ENCODE results near the gene TRMT6. TPM values are rescaled to one million over a fixed set of nuclear protein-coding genes. Genes with fewer than 3 reads are reported as not detected.

TRMT6 gene
- total and polyA plus RNA-seq, 7 donors: 6.0 to 12.7 (median 8.3) TPM

DNA sequence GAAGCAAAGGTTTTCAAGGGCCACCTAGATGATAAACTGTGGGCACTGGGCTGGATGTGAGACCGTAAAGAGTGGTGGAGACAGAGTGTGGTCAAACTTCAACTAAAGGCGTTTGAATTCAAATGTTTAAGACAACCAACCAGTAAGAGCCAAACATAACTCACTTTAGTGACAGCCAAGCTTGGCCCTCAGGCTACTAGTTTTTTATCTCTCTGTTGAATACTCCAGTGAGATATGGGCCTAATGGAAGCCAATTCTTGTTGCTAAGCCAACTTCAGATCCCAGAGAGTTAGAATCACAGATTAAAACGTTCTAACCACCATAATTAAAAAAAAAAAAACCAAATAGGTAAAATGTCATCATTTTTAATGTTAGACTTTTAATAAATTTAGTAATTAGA is 57.3 kb downstream of the TRMT6 start:
- DNase-seq: no peak
- H3K27me3 ChIP-seq: no peaks in the 10 kb centered on the region
- no peak overlapping the region for H3K27ac ChIP-seq
- no peak overlapping the region for H3K4me3 ChIP-seq
- H3K36me3 ChIP-seq: no peaks in the 10 kb centered on the region
- intact Hi-C loops (cut with DNase I): no loop called here
- H3K4me1 ChIP-seq: no peaks in the 10 kb centered on the region
- no peaks in the 10 kb centered on the region for H3K9me3 ChIP-seq
- TF ChIP-seq EP300 (IDR thresholded peaks at IDR 0.05) (no peak), POLR2A (IDR thresholded peaks at IDR 0.05) (no peak)
- TF ChIP-seq, protein P1, sequence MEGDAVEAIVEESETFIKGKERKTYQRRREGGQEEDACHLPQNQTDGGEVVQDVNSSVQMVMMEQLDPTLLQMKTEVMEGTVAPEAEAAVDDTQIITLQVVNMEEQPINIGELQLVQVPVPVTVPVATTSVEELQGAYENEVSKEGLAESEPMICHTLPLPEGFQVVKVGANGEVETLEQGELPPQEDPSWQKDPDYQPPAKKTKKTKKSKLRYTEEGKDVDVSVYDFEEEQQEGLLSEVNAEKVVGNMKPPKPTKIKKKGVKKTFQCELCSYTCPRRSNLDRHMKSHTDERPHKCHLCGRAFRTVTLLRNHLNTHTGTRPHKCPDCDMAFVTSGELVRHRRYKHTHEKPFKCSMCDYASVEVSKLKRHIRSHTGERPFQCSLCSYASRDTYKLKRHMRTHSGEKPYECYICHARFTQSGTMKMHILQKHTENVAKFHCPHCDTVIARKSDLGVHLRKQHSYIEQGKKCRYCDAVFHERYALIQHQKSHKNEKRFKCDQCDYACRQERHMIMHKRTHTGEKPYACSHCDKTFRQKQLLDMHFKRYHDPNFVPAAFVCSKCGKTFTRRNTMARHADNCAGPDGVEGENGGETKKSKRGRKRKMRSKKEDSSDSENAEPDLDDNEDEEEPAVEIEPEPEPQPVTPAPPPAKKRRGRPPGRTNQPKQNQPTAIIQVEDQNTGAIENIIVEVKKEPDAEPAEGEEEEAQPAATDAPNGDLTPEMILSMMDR (IDR thresholded peaks at IDR 0.05): no peak
- WGBS, 2 donors: 62 to 70% methylated on average over 3 of the region's 3 CpGs

DNA sequence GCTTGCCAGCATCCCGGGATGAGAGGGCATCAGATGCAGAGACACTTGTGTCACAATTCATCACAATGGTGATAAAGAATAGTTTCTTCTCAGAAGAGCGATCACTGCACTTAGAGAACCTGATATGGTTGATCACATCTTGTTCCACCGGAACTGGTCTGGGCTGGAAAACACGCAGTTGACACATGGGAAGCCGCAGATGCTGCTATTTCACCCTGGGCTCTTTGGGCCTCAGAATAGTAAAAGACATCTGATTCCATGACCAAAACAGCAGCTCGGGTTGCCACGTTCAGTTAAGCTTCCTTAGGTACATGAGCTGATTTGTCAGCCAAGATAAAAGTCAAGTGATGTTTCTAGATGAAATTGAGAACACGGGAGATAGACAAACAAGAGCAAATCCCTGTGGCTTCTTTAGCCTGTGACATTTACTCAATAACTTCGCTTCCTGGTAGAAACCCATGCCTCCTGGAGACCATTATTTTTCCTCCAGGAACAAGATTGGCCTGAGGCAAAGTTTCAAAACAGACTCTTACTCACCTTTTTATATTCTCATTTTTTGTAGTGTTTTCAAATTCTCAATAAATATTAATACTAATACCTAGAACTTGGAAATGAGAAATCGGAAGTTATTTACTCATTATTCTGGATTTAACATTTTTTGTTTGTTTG is 59.4 kb downstream of the TRMT6 start:
- TF ChIP-seq EP300 (IDR thresholded peaks at IDR 0.05): no peak
- TF ChIP-seq, protein P1 (IDR thresholded peaks at IDR 0.05): no peak
- TF ChIP-seq POLR2AphosphoS5 (IDR thresholded peaks at IDR 0.05): no peak
- TF ChIP-seq POLR2A (IDR thresholded peaks at IDR 0.05): no peak
- no peaks in the 10 kb centered on the region for H3K4me1 ChIP-seq
- peaks cover 0 to 4% (median 0%) of the 10 kb centered on the region in 3 donors for H3K27me3 ChIP-seq
- H3K9me3 ChIP-seq: no peaks in the 10 kb centered on the region
- H3K27ac ChIP-seq: no peak overlapping the region
- no peaks in the 10 kb centered on the region for H3K36me3 ChIP-seq
- intact Hi-C loops (cut with DNase I): no loop called here
- 84 to 90% methylated on average over 10 of the region's 10 CpGs for WGBS, 2 donors
- DNase-seq: no peak
- H3K4me3 ChIP-seq: no peak overlapping the region

DNA sequence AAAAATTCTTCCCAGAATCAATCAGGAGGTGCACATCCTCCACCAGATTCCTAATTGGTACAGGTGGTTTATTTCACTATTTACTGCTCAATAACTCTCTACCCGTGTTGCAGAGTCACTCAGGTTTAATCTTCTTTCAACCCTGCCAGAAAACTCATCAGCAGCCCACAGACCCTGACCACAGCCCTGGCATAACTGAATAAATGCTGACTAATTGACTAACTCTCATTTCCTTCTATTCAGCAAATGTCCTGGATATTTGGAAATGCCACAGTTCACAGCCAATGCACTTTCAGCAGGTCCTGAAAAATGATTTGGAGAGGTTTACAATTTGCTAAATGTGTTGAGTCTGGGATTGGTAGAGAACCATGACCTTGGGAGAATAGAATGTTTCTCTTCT is 62.3 kb downstream of the TRMT6 start:
- Histone ChIP-seq H3K4me3 (no peak overlapping the region), H3K27ac (no peak overlapping the region), H3K36me3 (no peaks in the 10 kb centered on the region), H3K4me1 (no peaks in the 10 kb centered on the region), H3K9me3 (no peaks in the 10 kb centered on the region), H3K27me3 (peaks cover 0 to 4% (median 0%) of the 10 kb centered on the region in 3 donors)
- intact Hi-C loops (cut with DNase I): no loop called here
- WGBS, 2 donors: 17 to 25% methylated on average over 1 of the region's 1 CpG
- TF ChIP-seq POLR2A (IDR thresholded peaks at IDR 0.05) (no peak), EP300 (IDR thresholded peaks at IDR 0.05) (no peak), POLR2AphosphoS5 (IDR thresholded peaks at IDR 0.05) (no peak)
- TF ChIP-seq, protein P1 (IDR thresholded peaks at IDR 0.05): no peak
- DNase-seq: no peak

DNA sequence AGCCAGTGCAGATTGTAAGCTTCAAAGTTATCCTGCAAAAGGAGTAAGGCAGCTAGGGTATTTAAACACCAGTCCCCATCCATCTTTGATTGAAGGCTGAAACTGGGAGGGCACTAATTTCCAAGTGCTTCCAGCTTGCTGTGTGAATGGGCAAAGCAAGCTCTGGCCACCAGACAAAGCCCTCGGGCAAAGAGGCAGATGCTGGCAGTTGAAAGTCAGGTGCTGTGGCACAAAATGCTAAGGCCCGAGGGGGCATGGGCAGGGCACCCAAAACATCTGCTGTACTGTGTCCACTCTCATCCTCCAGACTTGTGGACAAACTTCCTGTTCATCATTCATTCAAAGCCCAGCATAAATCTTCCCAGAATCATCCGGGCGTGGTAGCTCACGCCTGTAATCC is 62.9 kb downstream of the TRMT6 start:
- no peaks in the 10 kb centered on the region for H3K4me1 ChIP-seq
- no peak for DNase-seq
- H3K27me3 ChIP-seq: peaks cover 0 to 4% (median 0%) of the 10 kb centered on the region in 3 donors
- H3K27ac ChIP-seq: no peak overlapping the region
- H3K36me3 ChIP-seq: no peaks in the 10 kb centered on the region
- WGBS, 2 donors: 66 to 85% methylated on average over 5 of the region's 5 CpGs
- H3K4me3 ChIP-seq: no peak overlapping the region
- H3K9me3 ChIP-seq: no peaks in the 10 kb centered on the region
- intact Hi-C loops (cut with DNase I): no loop called here
- TF ChIP-seq POLR2AphosphoS5 (IDR thresholded peaks at IDR 0.05) (no peak), EP300 (IDR thresholded peaks at IDR 0.05) (no peak), POLR2A (IDR thresholded peaks at IDR 0.05) (no peak)
- TF ChIP-seq, protein P1 (IDR thresholded peaks at IDR 0.05): no peak

Small RNA genes lying within 50 kb of the gene (small RNA-seq; reads per million reads assigned to genes)
- 0 reads per million in 3 donors for gene RF00019
- 0 reads per million in 3 donors for gene RNU1-55P

Other genes starting within 250 kb of the TRMT6 start
- gene SHLD1, start 200.1 kb downstream of the TRMT6 start, total RNA-seq: 1 to 10 TPM in 3 of 4 donors, under 1 TPM in 1; 0.99 to 6.1 (median 3.4) TPM
- 10 to 100 TPM in 2 of 3 donors, 1 to 10 TPM in 1; 5.4 to 18.7 (median 11.5) TPM for gene SHLD1, start 200.1 kb downstream of the TRMT6 start, polyA plus RNA-seq
- gene CHGB, start 39.0 kb downstream of the TRMT6 start, total RNA-seq: 1 to 10 TPM; 1.4 to 5.7 (median 3.6) TPM
- 1 to 10 TPM; 1.2 to 4.2 (median 1.8) TPM for gene CHGB, start 39.0 kb downstream of the TRMT6 start, polyA plus RNA-seq
- gene MCM8, start 119 bp upstream of the TRMT6 start, total RNA-seq: 1 to 10 TPM; 4.6 to 8.0 (median 6.4) TPM
- 1 to 10 TPM; 1.8 to 5.6 (median 2.5) TPM for gene MCM8, start 119 bp upstream of the TRMT6 start, polyA plus RNA-seq
- 10 to 100 TPM; 26.3 to 42.1 (median 36.2) TPM for gene CRLS1, start 55.6 kb upstream of the TRMT6 start, total RNA-seq
- 10 to 100 TPM; 39.6 to 57.8 (median 43.9) TPM for gene CRLS1, start 55.6 kb upstream of the TRMT6 start, polyA plus RNA-seq
- gene LRRN4, start 103.5 kb upstream of the TRMT6 start, total RNA-seq: under 1 TPM in 1 of 4 donors, not detected in 3; 0.16 TPM
- gene LRRN4, start 103.5 kb upstream of the TRMT6 start, polyA plus RNA-seq: under 1 TPM in 1 of 3 donors, not detected in 2; 0.04 TPM
- under 1 TPM; 0.16 to 0.41 (median 0.32) TPM for gene FERMT1, start 172.5 kb upstream of the TRMT6 start, total RNA-seq
- gene FERMT1, start 172.5 kb upstream of the TRMT6 start, polyA plus RNA-seq: 10 to 100 TPM; 21.6 to 31.5 (median 27.5) TPM

Measured in sigmoid colon (tissue), 7 donors.